Measurements from ENCODE around the gene PARD6B. TPM values are rescaled to one million over a fixed set of nuclear protein-coding genes. Genes with fewer than 3 reads are reported as not detected.

PARD6B gene
- total RNA-seq, 1 donor from 2014 or later, result 0.97 TPM

DNA sequence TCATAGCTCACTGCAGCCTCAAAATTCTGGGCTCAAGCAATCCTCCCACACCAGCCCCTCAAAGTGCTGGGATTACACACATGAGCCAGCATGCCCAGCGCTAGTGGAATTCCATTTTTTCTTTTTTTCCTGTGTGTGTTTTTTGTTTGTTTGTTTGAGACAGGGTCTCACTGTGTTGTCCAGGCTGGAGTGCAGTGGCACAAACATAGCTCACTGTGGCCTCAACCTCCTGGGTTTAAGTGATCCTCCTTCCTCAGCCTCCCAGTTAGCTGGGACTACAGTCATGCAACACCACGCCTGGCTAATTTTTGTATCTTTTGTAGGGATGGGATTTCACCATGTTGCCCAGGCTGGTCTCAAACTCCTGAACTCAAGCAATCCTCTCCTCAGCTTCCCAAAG, 14.1 kb upstream of the PARD6B start:
- H3K9me3 Mint-ChIP-seq (ENCODE audit: unreplicated experiment), result no peaks in the 10 kb centered on the region
- no peak overlapping the region for H3K4me3 Mint-ChIP-seq (ENCODE audit: unreplicated experiment)
- no peaks in the 10 kb centered on the region for H3K36me3 Mint-ChIP-seq (ENCODE audit: unreplicated experiment)
- H3K27me3 Mint-ChIP-seq (ENCODE audit: unreplicated experiment), result peaks cover 32% of the 10 kb centered on the region
- peaks cover 5% of the 10 kb centered on the region for H3K4me1 Mint-ChIP-seq (ENCODE audit: unreplicated experiment)
- TF ChIP-seq, protein P1, sequence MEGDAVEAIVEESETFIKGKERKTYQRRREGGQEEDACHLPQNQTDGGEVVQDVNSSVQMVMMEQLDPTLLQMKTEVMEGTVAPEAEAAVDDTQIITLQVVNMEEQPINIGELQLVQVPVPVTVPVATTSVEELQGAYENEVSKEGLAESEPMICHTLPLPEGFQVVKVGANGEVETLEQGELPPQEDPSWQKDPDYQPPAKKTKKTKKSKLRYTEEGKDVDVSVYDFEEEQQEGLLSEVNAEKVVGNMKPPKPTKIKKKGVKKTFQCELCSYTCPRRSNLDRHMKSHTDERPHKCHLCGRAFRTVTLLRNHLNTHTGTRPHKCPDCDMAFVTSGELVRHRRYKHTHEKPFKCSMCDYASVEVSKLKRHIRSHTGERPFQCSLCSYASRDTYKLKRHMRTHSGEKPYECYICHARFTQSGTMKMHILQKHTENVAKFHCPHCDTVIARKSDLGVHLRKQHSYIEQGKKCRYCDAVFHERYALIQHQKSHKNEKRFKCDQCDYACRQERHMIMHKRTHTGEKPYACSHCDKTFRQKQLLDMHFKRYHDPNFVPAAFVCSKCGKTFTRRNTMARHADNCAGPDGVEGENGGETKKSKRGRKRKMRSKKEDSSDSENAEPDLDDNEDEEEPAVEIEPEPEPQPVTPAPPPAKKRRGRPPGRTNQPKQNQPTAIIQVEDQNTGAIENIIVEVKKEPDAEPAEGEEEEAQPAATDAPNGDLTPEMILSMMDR (IDR thresholded peaks at IDR 0.05), result no peak
- DNase-seq (ENCODE audit: extremely low spot score, unreplicated experiment), result no peak
- no peak overlapping the region for H3K27ac Mint-ChIP-seq (ENCODE audit: unreplicated experiment)

DNA sequence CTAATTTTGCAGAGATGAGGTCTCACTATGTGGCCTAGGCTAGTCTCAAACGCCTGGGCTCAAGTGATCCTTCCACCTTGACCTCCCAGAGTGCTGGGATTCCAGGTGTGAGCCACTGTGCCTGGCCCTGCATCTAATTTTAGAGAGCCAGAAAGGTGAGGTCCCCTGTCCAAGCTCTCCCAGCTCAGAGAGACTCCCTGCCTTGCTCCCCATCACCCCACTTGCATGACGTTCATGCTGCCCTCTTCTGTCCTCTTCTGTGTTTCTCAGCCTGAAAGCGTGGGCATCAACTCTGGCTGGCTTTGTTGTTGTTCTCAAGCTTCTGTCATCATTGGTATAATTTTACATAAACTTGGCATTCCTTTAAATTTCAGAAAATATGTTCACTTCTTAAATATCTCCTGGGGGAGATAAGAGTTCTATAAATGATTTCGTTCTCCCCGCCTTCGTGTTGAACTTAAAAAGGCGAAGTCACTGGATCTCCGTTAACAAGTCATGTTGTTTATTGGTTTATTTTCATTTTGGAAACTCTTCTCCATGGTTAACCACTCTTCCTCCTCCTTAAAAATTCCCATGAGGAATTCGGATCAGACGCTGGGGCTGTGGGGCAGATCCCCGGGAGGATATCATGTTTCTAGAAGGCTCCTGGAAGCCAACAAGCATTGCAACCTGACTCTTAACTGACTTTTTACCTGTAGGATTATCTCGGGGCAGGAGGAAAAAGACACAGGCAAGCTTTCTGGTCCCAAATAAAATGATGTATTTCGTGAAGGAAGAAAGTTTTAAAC, 13.2 kb upstream of the PARD6B start:
- peaks cover 24% of the 10 kb centered on the region for H3K27me3 Mint-ChIP-seq (ENCODE audit: unreplicated experiment)
- H3K36me3 Mint-ChIP-seq (ENCODE audit: unreplicated experiment), result no peaks in the 10 kb centered on the region
- TF ChIP-seq, protein P1 (IDR thresholded peaks at IDR 0.05), result no peak
- H3K9me3 Mint-ChIP-seq (ENCODE audit: unreplicated experiment), result no peaks in the 10 kb centered on the region
- H3K4me1 Mint-ChIP-seq (ENCODE audit: unreplicated experiment), result peaks cover 5% of the 10 kb centered on the region
- H3K27ac Mint-ChIP-seq (ENCODE audit: unreplicated experiment), result no peak overlapping the region
- no peak for DNase-seq (ENCODE audit: extremely low spot score, unreplicated experiment)
- H3K4me3 Mint-ChIP-seq (ENCODE audit: unreplicated experiment), result no peak overlapping the region

DNA sequence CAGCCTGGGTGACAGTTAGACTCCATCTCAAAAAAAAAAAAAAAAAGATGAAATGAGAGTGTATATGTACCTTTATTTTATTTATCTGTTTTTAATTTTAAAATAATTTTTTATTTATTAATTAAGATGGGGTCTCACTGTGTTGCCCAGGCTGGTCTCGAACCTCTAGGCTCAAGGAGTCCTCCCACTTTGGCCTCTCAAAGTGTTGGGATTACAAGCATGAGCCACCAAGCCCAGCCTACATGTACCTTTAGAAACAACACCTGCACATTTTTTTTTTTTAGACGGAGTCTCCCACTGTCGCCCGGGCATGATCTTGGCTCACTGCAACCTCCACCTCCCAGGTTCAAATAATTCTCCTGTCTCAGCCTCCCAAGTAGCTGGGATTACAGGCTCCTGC, 12.1 kb upstream of the PARD6B start:
- DNase-seq (ENCODE audit: extremely low spot score, unreplicated experiment), result no peak
- Mint-ChIP-seq H3K36me3 (ENCODE audit: unreplicated experiment) (no peaks in the 10 kb centered on the region), H3K27me3 (ENCODE audit: unreplicated experiment) (peaks cover 16% of the 10 kb centered on the region), H3K4me3 (ENCODE audit: unreplicated experiment) (no peak overlapping the region), H3K4me1 (ENCODE audit: unreplicated experiment) (peaks cover 5% of the 10 kb centered on the region), H3K9me3 (ENCODE audit: unreplicated experiment) (no peaks in the 10 kb centered on the region), H3K27ac (ENCODE audit: unreplicated experiment) (no peak overlapping the region)
- TF ChIP-seq, protein P1 (IDR thresholded peaks at IDR 0.05), result no peak

DNA sequence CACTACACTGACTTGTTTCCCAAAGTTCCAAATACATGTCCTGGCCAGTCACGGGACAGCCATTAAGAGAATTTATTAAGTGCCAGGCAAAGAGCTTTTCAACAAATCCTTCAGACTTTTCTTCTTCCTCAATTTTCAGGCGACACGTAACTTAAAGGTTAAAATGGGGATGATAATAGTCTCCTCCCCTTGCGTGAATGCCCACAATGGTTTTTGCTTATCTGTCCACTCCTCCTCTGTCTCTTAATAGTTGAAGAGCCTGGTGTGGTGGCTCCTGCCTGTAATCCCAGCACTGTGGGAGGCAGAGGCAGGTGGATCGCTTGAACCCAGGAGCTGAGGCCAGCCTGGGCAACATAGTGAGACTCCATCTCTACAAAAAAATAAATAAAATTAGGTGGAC, 11.4 kb upstream of the PARD6B start:
- Mint-ChIP-seq H3K4me3 (ENCODE audit: unreplicated experiment) (no peak overlapping the region), H3K4me1 (ENCODE audit: unreplicated experiment) (peaks cover 5% of the 10 kb centered on the region), H3K27me3 (ENCODE audit: unreplicated experiment) (peaks cover 16% of the 10 kb centered on the region), H3K27ac (ENCODE audit: unreplicated experiment) (no peak overlapping the region), H3K9me3 (ENCODE audit: unreplicated experiment) (no peaks in the 10 kb centered on the region), H3K36me3 (ENCODE audit: unreplicated experiment) (no peaks in the 10 kb centered on the region)
- DNase-seq (ENCODE audit: extremely low spot score, unreplicated experiment), result no peak
- TF ChIP-seq, protein P1 (IDR thresholded peaks at IDR 0.05), result no peak

DNA sequence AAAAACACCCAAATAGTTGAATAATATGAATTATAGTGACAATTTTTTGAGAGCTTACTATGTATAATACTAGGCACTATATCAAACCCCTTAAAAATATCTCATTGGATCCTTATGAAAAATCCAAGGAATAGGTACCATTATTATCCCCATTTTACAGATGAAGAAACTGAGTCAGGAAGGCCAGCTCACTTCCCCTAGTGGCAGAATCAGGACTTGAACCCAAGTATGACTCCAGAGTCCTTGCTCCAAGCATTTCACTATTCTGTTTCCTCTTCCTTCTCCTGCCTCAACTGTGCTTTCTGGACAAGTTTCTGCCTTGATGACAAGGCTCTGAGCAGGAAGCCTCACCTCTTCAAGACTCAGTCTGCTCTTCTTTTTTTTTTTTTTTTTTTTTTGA, 10.8 kb upstream of the PARD6B start:
- Mint-ChIP-seq H3K4me1 (ENCODE audit: unreplicated experiment) (peaks cover 5% of the 10 kb centered on the region), H3K9me3 (ENCODE audit: unreplicated experiment) (no peaks in the 10 kb centered on the region), H3K27me3 (ENCODE audit: unreplicated experiment) (peaks cover 10% of the 10 kb centered on the region), H3K4me3 (ENCODE audit: unreplicated experiment) (no peak overlapping the region), H3K36me3 (ENCODE audit: unreplicated experiment) (no peaks in the 10 kb centered on the region), H3K27ac (ENCODE audit: unreplicated experiment) (no peak overlapping the region)
- no peak for DNase-seq (ENCODE audit: extremely low spot score, unreplicated experiment)
- TF ChIP-seq, protein P1 (IDR thresholded peaks at IDR 0.05), result no peak

All from osteocyte (in vitro differentiated cells).